Neuronal stem cell (in vitro differentiated cells): ENCODE results near the gene KRTDAP.

Source experiments
- DNase-seq: peaks from one replicate; pipeline ENCODE4 v3.0.0-alpha.2; 2013; ENCODE audit warnings: low spot score
- H2AFZ ChIP-seq: one replicate; pipeline ENCODE4 v1.6.1; 2013; ENCODE audit warnings: mild to moderate bottlenecking, low read length, inconsistent platforms
- H2AK5ac ChIP-seq: 2 replicates; pipeline ENCODE4 v1.6.1; 2013; ENCODE audit warnings: low read depth, mild to moderate bottlenecking, inconsistent platforms, low read length, moderate library complexity, mixed read lengths
- H2BK120ac ChIP-seq: 2 replicates; pipeline ENCODE4 v1.6.1; 2013; ENCODE audit warnings: low read depth, mild to moderate bottlenecking, inconsistent platforms, low read length, moderate library complexity, mixed read lengths
- H2BK12ac ChIP-seq: one replicate; pipeline ENCODE4 v1.6.1; 2013; ENCODE audit warnings: low read length, inconsistent platforms
- H2BK15ac ChIP-seq: 2 replicates; pipeline ENCODE4 v1.6.1; 2013; ENCODE audit warnings: mild to moderate bottlenecking, low read length, inconsistent platforms, mixed read lengths
- H2BK5ac ChIP-seq: one replicate; pipeline ENCODE4 v1.6.1; 2013; ENCODE audit warnings: inconsistent platforms, mild to moderate bottlenecking, low read length, moderate library complexity
- H3K14ac ChIP-seq: one replicate; pipeline ENCODE4 v1.6.1; 2013; ENCODE audit warnings: low read length, inconsistent platforms
- H3K18ac ChIP-seq: 2 replicates; pipeline ENCODE4 v1.6.1; 2013; ENCODE audit warnings: low read length, inconsistent platforms
- H3K23ac ChIP-seq: 2 replicates; pipeline ENCODE4 v1.6.1; 2013; ENCODE audit warnings: low read depth, mild to moderate bottlenecking, mixed read lengths, low read length, inconsistent platforms; ENCODE audit not compliant: poor library complexity
- H3K27ac ChIP-seq: replicated peaks from 3 replicates; pipeline ENCODE4 v1.5.1; 2013; ENCODE audit warnings: low read length, inconsistent platforms
- H3K27me3 ChIP-seq, 3 experiments: 2 replicates each; pipeline ENCODE4 v1.6.1; 2013; ENCODE audit warnings: low read length in 3 of 3, mild to moderate bottlenecking in 2 of 3, inconsistent platforms in 1 of 3, low read depth in 1 of 3, mixed read lengths in 1 of 3, moderate library complexity in 1 of 3; ENCODE audit not compliant: control insufficient read depth in 3 of 3, insufficient read depth in 3 of 3
- H3K36me3 ChIP-seq, 2 donors: replicated peaks in 1 of 2; 2 replicates each; pipeline ENCODE4 v1.6.1; 2013; ENCODE audit warnings: low read length in 2 of 2; ENCODE audit not compliant: control insufficient read depth in 2 of 2, insufficient read depth in 2 of 2
- H3K4ac ChIP-seq: 2 replicates; pipeline ENCODE4 v1.6.1; 2013; ENCODE audit warnings: inconsistent platforms, mild to moderate bottlenecking, low read length, moderate library complexity
- H3K4me1 ChIP-seq, 2 donors: 1 replicate in 1 of 2; 2 replicates in 1 of 2; pipeline ENCODE4 v1.6.1; 2013; ENCODE audit warnings: low read length in 2 of 2, low read depth in 1 of 2; ENCODE audit not compliant: control insufficient read depth in 2 of 2, insufficient read depth in 1 of 2
- H3K4me2 ChIP-seq: one replicate; pipeline ENCODE4 v1.6.1; 2013; ENCODE audit warnings: mild to moderate bottlenecking, low read length, inconsistent platforms; ENCODE audit not compliant: insufficient read depth, poor library complexity, severe bottlenecking
- H3K4me3 ChIP-seq, 2 donors: 2 replicates each; pipeline ENCODE4 v1.5.1; 2013; ENCODE audit warnings: low read length in 2 of 2, mild to moderate bottlenecking in 2 of 2, inconsistent platforms in 1 of 2, moderate library complexity in 1 of 2
- H3K79me1 ChIP-seq: one replicate; pipeline ENCODE4 v1.6.1; 2013; ENCODE audit warnings: low read depth, mild to moderate bottlenecking, inconsistent platforms, low read length, moderate library complexity
- H3K9ac ChIP-seq: one replicate; pipeline ENCODE4 v1.6.1; 2013; ENCODE audit warnings: mild to moderate bottlenecking, low read depth, low read length, inconsistent platforms; ENCODE audit not compliant: poor library complexity
- H3K9me3 ChIP-seq, 2 donors: replicated peaks in 1 of 2; 2 replicates each; pipeline versions ENCODE3 to v1.6.1; 2013; ENCODE audit warnings: low read length in 2 of 2, mild to moderate bottlenecking in 2 of 2, inconsistent platforms in 1 of 2, low read depth in 1 of 2, mixed read lengths in 1 of 2, moderate library complexity in 1 of 2; ENCODE audit not compliant: control insufficient read depth in 2 of 2, insufficient read depth in 1 of 2
- H4K8ac ChIP-seq: one replicate; pipeline ENCODE4 v1.6.1; 2013; ENCODE audit warnings: low read depth, mild to moderate bottlenecking, inconsistent platforms, low read length, moderate library complexity
- H4K91ac ChIP-seq: one replicate; pipeline ENCODE4 v1.6.1; 2013; ENCODE audit warnings: low read length, low read depth, mild to moderate bottlenecking, inconsistent platforms; ENCODE audit not compliant: poor library complexity
- WGBS, 2 donors: extraction: QIAGEN DNeasy Blood & Tissue Kit; methylation state at CpG; one replicate each; pipeline ENCODE4 v1.1.7; 2013; ENCODE audit warnings: missing lambda C conversion rate in 2 of 2, mixed read lengths in 1 of 2; ENCODE audit not compliant: insufficient read length in 2 of 2, insufficient replicate concordance in 1 of 2; ENCODE audit errors: extremely low coverage in 2 of 2; 5-methylcytosine and 5-hydroxymethylcytosine counted together

The KRTDAP gene

DNA sequence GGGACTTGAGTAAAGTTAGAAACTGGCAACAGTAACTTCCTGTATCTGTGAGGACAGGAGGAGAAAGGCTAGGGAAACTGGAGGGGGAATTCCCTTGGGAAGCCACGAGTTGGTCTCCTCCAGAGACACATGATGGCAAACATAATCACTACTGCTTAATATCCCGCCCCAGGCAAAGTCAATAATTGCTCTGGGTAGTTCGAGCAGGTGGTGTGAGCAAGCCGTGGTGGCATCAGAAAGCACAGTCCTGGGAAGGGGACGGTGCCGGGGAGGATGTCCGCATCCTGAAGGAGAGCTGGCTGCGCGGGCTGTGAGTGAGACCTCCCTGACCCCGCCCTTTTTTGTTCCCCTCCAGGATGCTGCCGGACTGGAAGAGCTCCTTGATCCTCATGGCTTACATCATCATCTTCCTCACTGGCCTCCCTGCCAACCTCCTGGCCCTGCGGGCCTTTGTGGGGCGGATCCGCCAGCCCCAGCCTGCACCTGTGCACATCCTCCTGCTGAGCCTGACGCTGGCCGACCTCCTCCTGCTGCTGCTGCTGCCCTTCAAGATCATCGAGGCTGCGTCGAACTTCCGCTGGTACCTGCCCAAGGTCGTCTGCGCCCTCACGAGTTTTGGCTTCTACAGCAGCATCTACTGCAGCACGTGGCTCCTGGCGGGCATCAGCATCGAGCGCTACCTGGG, 40.8 kb downstream of the KRTDAP start:
- Histone ChIP-seq H3K36me3 (no peaks in the 10 kb centered on the region), H3K27me3 (peaks cover 0 to 21% (median 0%) of the 10 kb centered on the region in 3 experiments), H2BK120ac (no peak overlapping the region), H3K23ac (no peak overlapping the region), H3K79me1 (no peaks in the 10 kb centered on the region), H3K27ac (no peak overlapping the region), H3K14ac (no peak overlapping the region), H2BK12ac (no peak overlapping the region), H3K18ac (peak overlapping the region; percentile 44), H2BK15ac (peak overlapping the region; percentile 2), H3K4ac (peak overlapping the region; percentile 19), H3K4me1 (peaks cover 0 to 2% of the 10 kb centered on the region in 2 donors), H3K9ac (no peak overlapping the region), H2AFZ (no peak overlapping the region), H4K8ac (no peak overlapping the region), H3K9me3 (no peaks in the 10 kb centered on the region), H4K91ac (no peak overlapping the region), H2BK5ac (no peak overlapping the region), H2AK5ac (peak overlapping the region; percentile 6), H3K4me2 (no peak overlapping the region), H3K4me3 (no peak overlapping the region)
- WGBS, 2 donors = no CpG with 5 or more reads among the region's 27 CpGs
- DNase-seq = no peak

- Histone ChIP-seq H3K23ac (peak within 1 kb of the TSS; percentile 80), H3K4ac (no peak within 1 kb of the TSS), H2BK120ac (no peak within 1 kb of the TSS), H3K27ac (no peak within 1 kb of the TSS), H4K91ac (no peak within 1 kb of the TSS), H2AFZ (no peak within 1 kb of the TSS), H3K27me3 (peaks cover 0 to 21% (median 0%) of the 10 kb centered on the region in 3 experiments), H2BK5ac (no peak within 1 kb of the TSS), H3K4me1 (peaks cover 0 to 2% of the 10 kb centered on the region in 2 donors), H2BK15ac (no peak within 1 kb of the TSS), H3K9me3 (no peaks in the 10 kb centered on the region), H2BK12ac (no peak within 1 kb of the TSS), H3K79me1 (no peaks in the 10 kb centered on the region), H3K4me3 (no peak within 1 kb of the TSS), H3K4me2 (no peak within 1 kb of the TSS), H3K36me3 (no peaks in the 10 kb centered on the region), H2AK5ac (no peak within 1 kb of the TSS), H3K18ac (no peak within 1 kb of the TSS), H3K14ac (no peak within 1 kb of the TSS), H3K9ac (no peak within 1 kb of the TSS), H4K8ac (peak within 1 kb of the TSS; percentile 24)
- WGBS, 2 donors = no CpG with 5 or more reads among the region's 12 CpGs
- no peak for DNase-seq
Measured at GRCh38 chr19:35447606-35448469, 42.4 kb downstream of the KRTDAP start, which contains the start of gene FFAR2. Gene FFAR2 (plus strand): TSS chr19:35448257. CDS start chr19:35449715, 1,458 bp downstream.

DNA sequence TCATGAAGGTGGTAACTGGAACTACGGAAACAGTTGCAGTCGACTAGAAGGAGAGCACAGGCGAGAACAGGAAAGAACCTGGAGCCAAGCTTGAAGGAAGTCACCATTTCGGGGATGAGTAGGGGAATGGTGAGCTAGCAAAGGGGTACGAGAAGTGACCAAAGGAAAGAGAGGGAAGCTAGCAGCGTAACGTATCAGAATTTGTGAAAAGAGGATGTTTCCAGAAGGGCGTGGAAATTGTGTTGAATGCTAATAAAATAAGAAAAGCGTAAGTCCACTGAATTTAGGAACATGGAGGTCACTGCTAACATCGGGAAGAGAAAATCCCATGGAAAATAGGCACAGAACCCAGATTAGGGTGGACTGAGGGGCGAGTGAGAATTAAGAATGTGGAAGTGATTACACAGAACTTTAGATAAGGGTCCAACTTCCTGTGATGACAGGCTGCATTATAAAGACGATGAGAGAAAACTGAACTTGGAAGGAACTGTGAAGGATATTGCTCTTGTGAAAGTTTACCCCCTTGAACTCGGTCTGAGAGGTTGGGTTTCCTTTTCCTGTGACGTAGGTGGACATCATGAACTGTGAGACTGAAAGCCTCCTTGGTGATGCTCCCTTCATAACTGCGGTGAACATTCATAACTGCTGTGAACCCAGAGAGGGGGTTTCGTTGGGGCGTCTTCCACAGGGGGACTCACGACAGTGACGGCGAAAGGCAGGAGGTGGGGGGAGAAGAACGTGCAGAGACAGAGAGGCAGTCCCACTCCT, 44.3 kb downstream of the KRTDAP start:
- H3K18ac ChIP-seq = no peak overlapping the region
- H4K8ac ChIP-seq = no peak overlapping the region
- DNase-seq = no peak
- no peak overlapping the region for H2BK5ac ChIP-seq
- H3K14ac ChIP-seq = no peak overlapping the region
- no peak overlapping the region for H2BK120ac ChIP-seq
- no peak overlapping the region for H2BK15ac ChIP-seq
- H3K79me1 ChIP-seq = no peaks in the 10 kb centered on the region
- H3K9me3 ChIP-seq = no peaks in the 10 kb centered on the region
- H2BK12ac ChIP-seq = no peak overlapping the region
- peaks cover 0 to 2% of the 10 kb centered on the region in 2 donors for H3K4me1 ChIP-seq
- H2AFZ ChIP-seq = no peak overlapping the region
- H3K9ac ChIP-seq = no peak overlapping the region
- H3K36me3 ChIP-seq = no peaks in the 10 kb centered on the region
- peaks cover 0 to 18% (median 0%) of the 10 kb centered on the region in 3 experiments for H3K27me3 ChIP-seq
- H3K4me3 ChIP-seq = no peak overlapping the region
- H3K27ac ChIP-seq = no peak overlapping the region
- no CpG with 5 or more reads among the region's 21 CpGs for WGBS, 2 donors
- H2AK5ac ChIP-seq = no peak overlapping the region
- H4K91ac ChIP-seq = no peak overlapping the region
- H3K4me2 ChIP-seq = no peak overlapping the region
- H3K4ac ChIP-seq = no peak overlapping the region
- no peak overlapping the region for H3K23ac ChIP-seq
